ENCODE results near the gene ZNF672. TPM values are rescaled to one million over a fixed set of nuclear protein-coding genes. Genes with fewer than 3 reads are reported as not detected.

ZNF672 gene
- total and polyA plus RNA-seq, 7 donors, result 25.3 to 57.0 (median 47.3) TPM

DNA sequence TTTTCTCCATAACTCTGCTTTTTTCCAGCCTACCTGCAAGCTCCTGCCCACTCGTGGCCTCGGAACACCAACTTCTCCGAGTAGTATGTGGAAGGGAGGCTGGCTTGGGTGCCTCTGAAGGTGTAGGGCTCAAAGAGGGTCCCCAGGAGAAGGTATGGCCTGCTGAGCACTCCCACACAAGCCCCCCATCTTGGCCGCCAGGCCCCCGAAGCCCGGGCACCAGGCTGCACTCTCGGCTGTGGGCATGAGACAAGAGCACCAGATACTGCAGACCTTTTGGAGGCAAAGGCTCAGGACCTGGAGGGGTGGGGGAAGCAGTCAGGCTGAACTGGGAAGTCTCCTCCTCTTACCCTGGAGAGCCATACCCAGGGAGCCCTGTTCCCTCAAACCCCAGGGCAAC lies 19.2 kb downstream of the ZNF672 start:
- Histone ChIP-seq H3K4me3 (peak overlapping the region; percentile 76), H3K36me3 (ENCODE audit: insufficient read depth in 1 of 2, low read depth in 1 of 2) (peaks cover 0 to 16% of the 10 kb centered on the region in 2 donors), H3K9me3 (no peaks in the 10 kb centered on the region), H3K27ac (no peak overlapping the region), H3K27me3 (ENCODE audit: insufficient read depth in 3 of 3, low read length in 2 of 3) (no peaks in the 10 kb centered on the region), H3K4me1 (peaks cover 13% of the 10 kb centered on the region)
- ATAC-seq (no peak), DNase-seq (no peak)
- no peak for TF ChIP-seq CTCF (IDR thresholded peaks at IDR 0.05)
- 89 to 94% (median 93%) methylated on average over 7 of the region's 7 CpGs for WGBS, 3 donors
- intact Hi-C loops (cut with DNase I), result loop anchor here in 1 of 2 donors (1.0 kb wide), 1 partner anchor 16 kb away; no protein-coding TSS in a partner anchor

DNA sequence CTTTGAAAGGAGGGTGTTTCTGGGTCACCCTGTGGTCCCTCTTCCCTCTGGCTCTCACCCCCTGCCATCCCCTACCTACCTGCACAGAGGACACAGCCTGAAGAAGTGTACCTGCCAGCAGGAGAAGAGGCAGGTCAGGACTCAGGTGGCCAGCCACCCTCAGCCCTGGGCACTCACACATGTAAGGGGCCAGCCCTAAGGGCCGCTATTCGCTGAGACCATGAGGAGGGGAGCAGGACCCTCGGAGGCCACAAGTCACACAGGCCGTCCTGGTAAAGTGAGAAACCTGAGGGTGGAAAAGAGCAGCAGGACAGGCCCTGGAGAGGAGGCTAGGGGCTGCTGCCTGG lies 19.7 kb downstream of the ZNF672 start:
- no peak for TF ChIP-seq CTCF (IDR thresholded peaks at IDR 0.05)
- WGBS, 3 donors, result 12 to 20% (median 13%) methylated on average over 4 of the region's 4 CpGs
- Histone ChIP-seq H3K4me1 (peaks cover 13% of the 10 kb centered on the region), H3K27me3 (ENCODE audit: insufficient read depth in 3 of 3, low read length in 2 of 3) (no peaks in the 10 kb centered on the region), H3K9me3 (no peaks in the 10 kb centered on the region), H3K27ac (peak overlapping the region; percentile 93), H3K4me3 (peak overlapping the region; percentile 76), H3K36me3 (ENCODE audit: insufficient read depth in 1 of 2, low read depth in 1 of 2) (peaks cover 0 to 16% of the 10 kb centered on the region in 2 donors)
- DNase-seq (no peak), ATAC-seq (no peak)
- intact Hi-C loops (cut with DNase I), result loop anchor here (1.0 to 2.0 kb wide), 3 partner anchors 16 to 19 kb away; partner anchors contain the start of gene ZNF672 (in 2 of the 2)

- Histone ChIP-seq H3K4me1 (peaks cover 13% of the 10 kb centered on the region), H3K27me3 (ENCODE audit: insufficient read depth in 3 of 3, low read length in 2 of 3) (no peaks in the 10 kb centered on the region), H3K27ac (peak overlapping the region; percentile 93), H3K36me3 (ENCODE audit: insufficient read depth in 1 of 2, low read depth in 1 of 2) (peaks cover 0 to 16% of the 10 kb centered on the region in 2 donors), H3K9me3 (no peaks in the 10 kb centered on the region), H3K4me3 (peak overlapping the region; percentile 76)
- intact Hi-C loops (cut with DNase I), result loop anchor here (1.0 to 2.0 kb wide), 2 partner anchors 19 to 20 kb away; partner anchors contain the start of gene ZNF672 (in 2 of the 2)
- TF ChIP-seq CTCF (IDR thresholded peaks at IDR 0.05), result peak; percentile 35
- DNase-seq (peak; percentile 70 to 88), ATAC-seq (peak; percentile 63 to 76 (median 68))
- 1% methylated on average over 41 to 45 of the region's 45 CpGs for WGBS, 3 donors
Measured at GRCh38 chr1:248858096-248858890, 20.3 kb downstream of the ZNF672 start.

- intact Hi-C loops (cut with DNase I), result loop anchor here (1.0 to 2.0 kb wide), 2 partner anchors 20 to 21 kb away; partner anchors contain the start of gene ZNF672 (in 2 of the 2)
- Histone ChIP-seq H3K4me3 (peak within 1 kb of the TSS; percentile 76), H3K4me1 (peaks cover 21% of the 10 kb centered on the region), H3K27ac (peak within 1 kb of the TSS; percentile 93), H3K27me3 (ENCODE audit: insufficient read depth in 3 of 3, low read length in 2 of 3) (no peaks in the 10 kb centered on the region), H3K36me3 (ENCODE audit: insufficient read depth in 1 of 2, low read depth in 1 of 2) (peaks cover 0 to 9% of the 10 kb centered on the region in 2 donors), H3K9me3 (no peaks in the 10 kb centered on the region)
- TF ChIP-seq CTCF (IDR thresholded peaks at IDR 0.05), result no peak
- 2 to 4% (median 3%) methylated on average over 51 to 62 of the region's 62 CpGs for WGBS, 3 donors
- ATAC-seq, result peak; percentile 90 to 92 (median 92)
- peak; percentile 99 for DNase-seq
Measured at GRCh38 chr1:248858891-248859889, 21.2 kb downstream of the ZNF672 start, which contains the start of gene ZNF692. ZNF692 (minus strand) TSS chr1:248859085; CDS start chr1:248858309, 776 bp downstream.
